Adrenal gland (tissue), 5 donors: ENCODE measurements around the gene RNF183.

ENCODE experiments used
- CTCF ChIP-seq, 6 experiments: fragments of 450-650 bp in 4 of 6; fragments of 200-600 bp in 2 of 6; sonication (generic) in 1 of 6; IDR thresholded peaks; 1 replicate in 5 of 6; 2 replicates in 1 of 6; pipeline versions ENCODE4 v1.5.1 to v1.8.0; 2016 to 2021; ENCODE audit warnings: antibody characterized with exemption in 6 of 6, mild to moderate bottlenecking in 2 of 6, moderate library complexity in 1 of 6
- POLR2A ChIP-seq, 2 donors: fragments of 450-650 bp; IDR thresholded peaks; one replicate each; pipeline ENCODE4 v1.6.1; 2017; ENCODE audit warnings: antibody characterized with exemption in 2 of 2, mild to moderate bottlenecking in 2 of 2, moderate library complexity in 1 of 2
- donor health status: DM: no; HTN: no; CAD: no.

DNA sequence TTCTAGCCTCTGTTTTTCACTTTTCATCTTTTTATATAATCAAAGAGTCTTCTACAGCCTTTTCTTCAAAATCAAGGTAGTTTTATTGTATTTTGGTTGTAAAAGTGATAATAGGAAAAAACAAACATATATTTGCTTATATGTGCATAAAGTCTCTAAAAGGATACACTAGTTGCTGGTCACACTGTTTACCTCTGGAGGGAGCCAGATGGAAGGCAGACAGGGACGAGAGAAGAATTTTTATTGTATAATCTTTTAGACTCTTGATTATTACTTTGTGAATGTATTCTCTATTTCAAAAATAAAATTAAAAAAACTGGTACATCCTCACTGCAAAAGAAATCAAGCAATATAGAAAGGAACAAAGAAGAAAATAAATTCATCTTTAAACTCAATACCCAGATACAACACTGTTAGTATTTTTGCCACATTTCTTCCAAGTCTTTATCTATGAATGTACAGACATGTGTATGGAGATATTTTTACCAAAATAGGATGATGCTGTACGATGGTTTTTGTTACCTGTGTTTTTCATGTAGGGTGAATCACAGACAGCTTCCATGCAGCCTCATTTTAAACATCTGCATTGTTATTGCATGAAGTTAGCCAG, 6.1 kb upstream of the RNF183 start:
- TF ChIP-seq POLR2A (IDR thresholded peaks at IDR 0.05): no peak
- TF ChIP-seq CTCF (IDR thresholded peaks at IDR 0.05): peak; percentile 51 to 78 (median 74)
